PFSK-1 (cell line): ENCODE measurements around the gene NFKB1.

Source experiments
- SIN3A ChIP-seq: IDR thresholded peaks from 2 replicates; pipeline ENCODE4 v1.6.1; 2012; ENCODE audit warnings: mild to moderate bottlenecking, low read length, moderate library complexity, borderline replicate concordance; ENCODE audit not compliant: insufficient read depth
- TF ChIP-seq, protein P1 (sequence below), 2 experiments: IDR thresholded peaks; 2 replicates each; pipeline versions ENCODE4 v1.6.1 to v1.8.0; 2011 to 2012; ENCODE audit warnings: low read depth in 2 of 2, low read length in 2 of 2, control low read depth in 1 of 2, inconsistent platforms in 1 of 2, mild to moderate bottlenecking in 1 of 2, moderate library complexity in 1 of 2; ENCODE audit not compliant: insufficient read depth in 1 of 2

DNA sequence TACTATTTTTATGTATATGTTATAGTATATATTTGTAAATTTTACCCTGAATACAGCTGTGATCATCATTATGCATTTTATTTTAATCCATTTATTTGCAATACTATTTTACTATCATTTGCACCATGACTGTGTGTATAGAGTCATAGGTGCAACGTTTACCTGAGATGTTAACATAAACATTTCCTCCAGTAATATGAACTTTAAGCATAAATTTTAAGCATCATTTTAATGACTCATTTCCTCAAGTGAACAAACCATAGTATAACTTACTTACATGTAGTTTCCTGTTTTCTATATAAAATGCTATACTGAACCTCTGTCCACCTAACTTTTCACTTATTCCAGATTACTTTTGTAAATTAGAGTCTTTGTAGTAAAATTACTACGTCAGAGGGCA lies 92.8 kb downstream of the NFKB1 start:
- TF ChIP-seq, protein P1, sequence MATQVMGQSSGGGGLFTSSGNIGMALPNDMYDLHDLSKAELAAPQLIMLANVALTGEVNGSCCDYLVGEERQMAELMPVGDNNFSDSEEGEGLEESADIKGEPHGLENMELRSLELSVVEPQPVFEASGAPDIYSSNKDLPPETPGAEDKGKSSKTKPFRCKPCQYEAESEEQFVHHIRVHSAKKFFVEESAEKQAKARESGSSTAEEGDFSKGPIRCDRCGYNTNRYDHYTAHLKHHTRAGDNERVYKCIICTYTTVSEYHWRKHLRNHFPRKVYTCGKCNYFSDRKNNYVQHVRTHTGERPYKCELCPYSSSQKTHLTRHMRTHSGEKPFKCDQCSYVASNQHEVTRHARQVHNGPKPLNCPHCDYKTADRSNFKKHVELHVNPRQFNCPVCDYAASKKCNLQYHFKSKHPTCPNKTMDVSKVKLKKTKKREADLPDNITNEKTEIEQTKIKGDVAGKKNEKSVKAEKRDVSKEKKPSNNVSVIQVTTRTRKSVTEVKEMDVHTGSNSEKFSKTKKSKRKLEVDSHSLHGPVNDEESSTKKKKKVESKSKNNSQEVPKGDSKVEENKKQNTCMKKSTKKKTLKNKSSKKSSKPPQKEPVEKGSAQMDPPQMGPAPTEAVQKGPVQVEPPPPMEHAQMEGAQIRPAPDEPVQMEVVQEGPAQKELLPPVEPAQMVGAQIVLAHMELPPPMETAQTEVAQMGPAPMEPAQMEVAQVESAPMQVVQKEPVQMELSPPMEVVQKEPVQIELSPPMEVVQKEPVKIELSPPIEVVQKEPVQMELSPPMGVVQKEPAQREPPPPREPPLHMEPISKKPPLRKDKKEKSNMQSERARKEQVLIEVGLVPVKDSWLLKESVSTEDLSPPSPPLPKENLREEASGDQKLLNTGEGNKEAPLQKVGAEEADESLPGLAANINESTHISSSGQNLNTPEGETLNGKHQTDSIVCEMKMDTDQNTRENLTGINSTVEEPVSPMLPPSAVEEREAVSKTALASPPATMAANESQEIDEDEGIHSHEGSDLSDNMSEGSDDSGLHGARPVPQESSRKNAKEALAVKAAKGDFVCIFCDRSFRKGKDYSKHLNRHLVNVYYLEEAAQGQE (IDR thresholded peaks at IDR 0.05; ENCODE audit: insufficient read depth in 1 of 2, low read depth in 2 of 2, low read length in 2 of 2): no peak
- no peak for TF ChIP-seq SIN3A
